ENCODE measurements around the gene HNRNPC. TPM values are rescaled to one million over a fixed set of nuclear protein-coding genes. Genes with fewer than 3 reads are reported as not detected.

HNRNPC gene
- total and polyA plus RNA-seq, 2 of the 8 experiments (the other 6 are each of a cell fraction or from before 2014, with no cell fraction given) = 781 to 1,207 TPM

GRCh38 chr14:21300892-21301291, 31.6 kb upstream of the HNRNPC start:
- Histone ChIP-seq H3K9ac (replicated peaks in 1 of 4; ENCODE audit: extremely low read depth in 1 of 4, low read depth in 3 of 4, low read length in 3 of 4) (peak overlapping the region; percentile 46 to 70 (median 65); a peak in 6 of 7 replicates), H3K56ac (replicated peaks; ENCODE audit: insufficient read length, low read depth, low read length) (no peak overlapping the region), H3K27ac (ENCODE audit: low read depth, low read length) (no peak overlapping the region), H3K4me3 (ENCODE audit: extremely low read depth in 1 of 4, insufficient read depth in 2 of 4, low read depth in 3 of 4, low read length in 4 of 4) (peak overlapping the region; percentile 17 to 51 (median 34)), H3K23me2 (ENCODE audit: low read depth, low read length) (peaks cover 7% of the 10 kb centered on the region; the same call in 1 of the 2 replicates), H3K79me1 (ENCODE audit: low read depth, low read length) (no peaks in the 10 kb centered on the region), H2AFZ (ENCODE audit: low read length) (peak overlapping the region; percentile 94), H3K4me1 (replicated peaks in 1 of 4; ENCODE audit: control insufficient read depth in 3 of 4, insufficient read depth in 4 of 4, low read length in 3 of 4) (peaks cover 0 to 3% (median 2%) of the 10 kb centered on the region in 4 experiments; a peak in 1 of 7 replicates), H3K27me3 (replicated peaks in 1 of 4; ENCODE audit: control insufficient read depth in 3 of 4, extremely low read depth in 1 of 4, insufficient read depth in 3 of 4, low read length in 3 of 4) (no peaks in the 10 kb centered on the region), H2AK5ac (ENCODE audit: low read depth, low read length) (no peak overlapping the region), H2BK12ac (ENCODE audit: low read depth, low read length) (0 out of 2 replicates have a peak overlapping the region, but pooled peaks have one; percentile 55), H3K4me2 (ENCODE audit: insufficient read depth in 1 of 2, low read depth in 2 of 2, low read length in 2 of 2) (peak overlapping the region; percentile 65 to 67), H3K14ac (ENCODE audit: insufficient read length) (no peak overlapping the region), H2BK20ac (ENCODE audit: low read length) (no peak overlapping the region), H3K23ac (ENCODE audit: insufficient read length) (no peak overlapping the region), H3K36me3 (ENCODE audit: control insufficient read depth in 2 of 4, insufficient read depth in 4 of 4, low read length in 3 of 4) (no peaks in the 10 kb centered on the region), H4K5ac (ENCODE audit: insufficient read length, low read depth, low read length) (no peak overlapping the region), H4K8ac (ENCODE audit: extremely low read depth, insufficient read depth, low read length) (peak overlapping the region; percentile 78; the same call in 1 of the 2 replicates), H2BK120ac (replicated peaks; ENCODE audit: low read depth, low read length) (no peak overlapping the region), H4K20me1 (replicated peaks in 1 of 2; ENCODE audit: control insufficient read depth in 1 of 2, insufficient read depth in 2 of 2, low read length in 2 of 2) (no peaks in the 10 kb centered on the region), H3K79me2 (ENCODE audit: control insufficient read depth in 1 of 2, insufficient read depth in 2 of 2, low read length in 2 of 2) (no peaks in the 10 kb centered on the region), H2BK15ac (ENCODE audit: low read length) (no peak overlapping the region), H2BK5ac (ENCODE audit: low read depth, low read length) (no peak overlapping the region), H3K4ac (replicated peaks; ENCODE audit: insufficient read length, low read depth, low read length) (no peak overlapping the region), H4K91ac (replicated peaks; ENCODE audit: insufficient read length, low read length) (peak overlapping the region; percentile 45), H3K9me3 (ENCODE audit: insufficient read depth in 2 of 2, low read depth in 1 of 2, low read length in 1 of 2) (no peaks in the 10 kb centered on the region), H3K18ac (ENCODE audit: extremely low read depth, low read length) (peak overlapping the region; percentile 36)
- ChIA-PET POLR2A (ENCODE audit: partially characterized antibody) (interaction anchor here (1.1 to 2.2 kb wide), 3 partner anchors 17 to 36 kb away, joined by 4 to 9 read pairs (median 8); no protein-coding TSS in a partner anchor), CTCF (ENCODE audit: partially characterized antibody) (interaction anchor here (0.6 to 1.3 kb wide), 4 partner anchors 17 to 258 kb away, joined by 3 to 5 read pairs (median 4); no protein-coding TSS in a partner anchor)
- 5% methylated on average over 30 of the region's 30 CpGs; no CpG with 5 or more reads in 1 of the 2 experiments for WGBS, 2 experiments (ENCODE audit: extremely low coverage in 1 of 2, insufficient coverage in 1 of 2, insufficient read length in 1 of 2, insufficient replicate concordance in 2 of 2, low coverage in 1 of 2, low lambda C conversion rate in 2 of 2, missing lambda C conversion rate in 1 of 2)
- peak; percentile 19 to 77 for DNase-seq (ENCODE audit: low read depth in 1 of 2, low spot score in 2 of 2)
- FAIRE-seq = no peak
- no peak for TF ChIP-seq USF2 (IDR thresholded peaks at IDR 0.05; ENCODE audit: low read length)
- no peak for TF ChIP-seq ATF2 (IDR thresholded peaks at IDR 0.05; ENCODE audit: low read length)
- peak; percentile 66; the same call in 1 of the 2 replicates for TF ChIP-seq POLR2AphosphoS5 (IDR thresholded peaks at IDR 0.05; ENCODE audit: low read depth, low read length)
- TF ChIP-seq CHD2 (IDR thresholded peaks at IDR 0.05; ENCODE audit: low read length) = no peak
- TF ChIP-seq RAD21 (IDR thresholded peaks at IDR 0.05 in 1 of 2, conservative IDR thresholded peaks at IDR 0.05 in 1 of 2; ENCODE audit: low read depth in 2 of 2, low read length in 2 of 2) = peak; percentile 24 to 26; a peak in 2 of 4 replicates
- TF ChIP-seq POU5F1 (IDR thresholded peaks at IDR 0.05; ENCODE audit: low read depth, low read length) = no peak
- TF ChIP-seq JUND (IDR thresholded peaks at IDR 0.05; ENCODE audit: low read length) = no peak
- TF ChIP-seq SRF (IDR thresholded peaks at IDR 0.05; ENCODE audit: low read depth, low read length) = no peak
- TF ChIP-seq YY1 (IDR thresholded peaks at IDR 0.05; ENCODE audit: low read depth, low read length) = peak; percentile 70; the same call in 1 of the 2 replicates
- peak in 1 of 2 experiments; percentile 76; a peak in 2 of 3 replicates for TF ChIP-seq POLR2A (IDR thresholded peaks at IDR 0.05; ENCODE audit: control extremely low read depth in 1 of 2, low read depth in 2 of 2, low read length in 2 of 2)
- peak; percentile 32 for TF ChIP-seq KDM4A (IDR thresholded peaks at IDR 0.05; ENCODE audit: low read depth, low read length, severe bottlenecking)

Measured in H1 (cell line).